Hepatocyte (in vitro differentiated cells): ENCODE measurements around the gene RNMT.

Experiments
- EZH2 ChIP-seq: fragments of 200-600 bp; sonication (generic); IDR thresholded peaks from 2 replicates; pipeline ENCODE4 v1.6.1; 2016; ENCODE audit warnings: antibody characterized with exemption, mild to moderate bottlenecking, borderline replicate concordance
- EZH2phosphoT487 ChIP-seq: fragments of 200-600 bp; sonication (generic); IDR thresholded peaks from one replicate; pipeline ENCODE4 v1.6.1; 2018; ENCODE audit warnings: antibody characterized with exemption, mild to moderate bottlenecking, low read depth, moderate library complexity; ENCODE audit not compliant: unreplicated experiment, severe bottlenecking
- TF ChIP-seq, protein P1 (sequence below): fragments of 200-600 bp; sonication (generic); IDR thresholded peaks from 2 replicates; pipeline ENCODE4 v1.5.1; 2016; ENCODE audit warnings: antibody characterized with exemption, mild to moderate bottlenecking; ENCODE audit not compliant: poor library complexity

GRCh38 chr18:13703899-13704298 is 22.6 kb upstream of the RNMT start:
- TF ChIP-seq, protein P1, sequence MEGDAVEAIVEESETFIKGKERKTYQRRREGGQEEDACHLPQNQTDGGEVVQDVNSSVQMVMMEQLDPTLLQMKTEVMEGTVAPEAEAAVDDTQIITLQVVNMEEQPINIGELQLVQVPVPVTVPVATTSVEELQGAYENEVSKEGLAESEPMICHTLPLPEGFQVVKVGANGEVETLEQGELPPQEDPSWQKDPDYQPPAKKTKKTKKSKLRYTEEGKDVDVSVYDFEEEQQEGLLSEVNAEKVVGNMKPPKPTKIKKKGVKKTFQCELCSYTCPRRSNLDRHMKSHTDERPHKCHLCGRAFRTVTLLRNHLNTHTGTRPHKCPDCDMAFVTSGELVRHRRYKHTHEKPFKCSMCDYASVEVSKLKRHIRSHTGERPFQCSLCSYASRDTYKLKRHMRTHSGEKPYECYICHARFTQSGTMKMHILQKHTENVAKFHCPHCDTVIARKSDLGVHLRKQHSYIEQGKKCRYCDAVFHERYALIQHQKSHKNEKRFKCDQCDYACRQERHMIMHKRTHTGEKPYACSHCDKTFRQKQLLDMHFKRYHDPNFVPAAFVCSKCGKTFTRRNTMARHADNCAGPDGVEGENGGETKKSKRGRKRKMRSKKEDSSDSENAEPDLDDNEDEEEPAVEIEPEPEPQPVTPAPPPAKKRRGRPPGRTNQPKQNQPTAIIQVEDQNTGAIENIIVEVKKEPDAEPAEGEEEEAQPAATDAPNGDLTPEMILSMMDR = no peak
- TF ChIP-seq EZH2 (no peak), EZH2phosphoT487 (no peak)
